K562 (cell line): ENCODE measurements around the gene KCNK1. TPM values are rescaled to one million over a fixed set of nuclear protein-coding genes. Genes with fewer than 3 reads are reported as not detected.
A peak's percentile ranks its signal among the peaks of the same experiment; 100 is the strongest.

Experiments
- CAMTA2 ChIP-seq: fragments of 250-450 bp; sonication (Bioruptor Pico); conservative IDR thresholded peaks from 2 replicates; pipeline ENCODE4 v1.5.1; 2022
- FOXJ2 ChIP-seq: fragments of 200-800 bp; sonication (Bioruptor generic); IDR thresholded peaks from 2 replicates; pipeline ENCODE4 v1.6.1; 2016; ENCODE audit warnings: missing genetic modification characterization, missing compliant biosample characterization
- KHSRP ChIP-seq: fragments of 450-650 bp; IDR thresholded peaks from 2 replicates; pipeline ENCODE4 v1.6.1; 2017
- SNRNP70 ChIP-seq: fragments of 200-400 bp; formaldehyde crosslinking; optimal IDR thresholded peaks from 2 replicates; pipeline ENCODE3; 2017; ENCODE audit warnings: low read depth, low read length
- SOX6 ChIP-seq: fragments of 450-650 bp; IDR thresholded peaks from 2 replicates; pipeline ENCODE4 v1.6.1; 2014; ENCODE audit warnings: mild to moderate bottlenecking
- SRSF1 ChIP-seq: fragments of 200-400 bp; formaldehyde crosslinking; IDR thresholded peaks from 2 replicates; pipeline ENCODE4 v1.6.1; 2017; ENCODE audit warnings: mild to moderate bottlenecking, low read depth, low read length, moderate library complexity
- ZNF124 ChIP-seq: sonication (generic); formaldehyde crosslinking; IDR thresholded peaks from 2 replicates; pipeline ENCODE4 v1.8.1; 2022; ENCODE audit warnings: missing genetic modification reagents
- ZNF347 ChIP-seq: fragments of 450-650 bp; formaldehyde crosslinking; IDR thresholded peaks from 2 replicates; pipeline ENCODE4 v1.4.0; 2020; ENCODE audit warnings: low read depth, mild to moderate bottlenecking, moderate library complexity
- ZNF699 ChIP-seq: fragments of 250-450 bp; sonication (Bioruptor Pico); IDR thresholded peaks from 2 replicates; pipeline ENCODE4 v1.8.0; 2021; ENCODE audit warnings: mild to moderate bottlenecking, moderate library complexity; ENCODE audit not compliant: insufficient replicate concordance
- ZNF717 ChIP-seq: fragments of 250-450 bp; sonication (Bioruptor Pico); IDR thresholded peaks from 2 replicates; pipeline ENCODE4 v1.5.0; 2021
- polyA plus RNA-seq, 8 experiments: library from polyadenylated mRNA; depleted of rRNA in 4 of 8; stranded (reverse) in 5 of 8; unstranded in 3 of 8; fragments of >200 nt; fragmentation: Nextera tagmentation in 2 of 8; fragmentation: Illumina TruSeq in 1 of 8; extraction: Ambion mirVana in 2 of 8; extraction: Trizol in 1 of 8; gene quantifications; 2 replicates each; pipeline versions ENCODE4 v1.2.1 to v1.2.3, GENCODE V29; 2011 to 2014; ENCODE audit warnings: inconsistent platforms in 1 of 8, missing spikeins in 1 of 8
- total RNA-seq, 7 experiments: library from RNA; depleted of rRNA in 6 of 7; stranded (reverse); fragments of >200 nt in 6 of 7; fragmentation: Illumina TruSeq in 2 of 7; extraction: Trizol in 2 of 7; gene quantifications; 2 replicates each; pipeline versions ENCODE4 v1.2.1 to v1.2.3, GENCODE V29; 2011 to 2021; ENCODE audit warnings: low replicate concordance in 1 of 7
- TF ChIP-seq, protein P1 (sequence below): fragments of 450-650 bp; IDR thresholded peaks from 2 replicates; pipeline ENCODE4 v1.6.1; 2016; ENCODE audit warnings: borderline replicate concordance
- TF ChIP-seq, protein P2 (sequence below): fragments of 450-650 bp; IDR thresholded peaks from 2 replicates; pipeline ENCODE4 v1.6.1; 2017; ENCODE audit warnings: mild to moderate bottlenecking, moderate library complexity
- TF ChIP-seq, protein P3 (sequence below), 2 experiments: fragments of 450-650 bp; conservative IDR thresholded peaks; 2 replicates each; pipeline ENCODE4 v1.6.1; 2017; ENCODE audit warnings: mild to moderate bottlenecking in 2 of 2, moderate library complexity in 2 of 2
- TF ChIP-seq, protein P4 (sequence below), 2 experiments: fragments of 450-650 bp in 1 of 2; sonication (generic) in 1 of 2; formaldehyde crosslinking in 1 of 2; IDR thresholded peaks; 2 replicates each; pipeline versions ENCODE4 v1.7.1 to v1.9.0; 2016 to 2022; ENCODE audit warnings: inconsistent platforms in 1 of 2, mild to moderate bottlenecking in 1 of 2, missing genetic modification reagents in 1 of 2

KCNK1 gene
- total and polyA plus RNA-seq, 9 of the 15 experiments (the other 6 are each of a cell fraction or from before 2014, with no cell fraction given), result 3.1 to 22.7 (median 6.0) TPM

DNA sequence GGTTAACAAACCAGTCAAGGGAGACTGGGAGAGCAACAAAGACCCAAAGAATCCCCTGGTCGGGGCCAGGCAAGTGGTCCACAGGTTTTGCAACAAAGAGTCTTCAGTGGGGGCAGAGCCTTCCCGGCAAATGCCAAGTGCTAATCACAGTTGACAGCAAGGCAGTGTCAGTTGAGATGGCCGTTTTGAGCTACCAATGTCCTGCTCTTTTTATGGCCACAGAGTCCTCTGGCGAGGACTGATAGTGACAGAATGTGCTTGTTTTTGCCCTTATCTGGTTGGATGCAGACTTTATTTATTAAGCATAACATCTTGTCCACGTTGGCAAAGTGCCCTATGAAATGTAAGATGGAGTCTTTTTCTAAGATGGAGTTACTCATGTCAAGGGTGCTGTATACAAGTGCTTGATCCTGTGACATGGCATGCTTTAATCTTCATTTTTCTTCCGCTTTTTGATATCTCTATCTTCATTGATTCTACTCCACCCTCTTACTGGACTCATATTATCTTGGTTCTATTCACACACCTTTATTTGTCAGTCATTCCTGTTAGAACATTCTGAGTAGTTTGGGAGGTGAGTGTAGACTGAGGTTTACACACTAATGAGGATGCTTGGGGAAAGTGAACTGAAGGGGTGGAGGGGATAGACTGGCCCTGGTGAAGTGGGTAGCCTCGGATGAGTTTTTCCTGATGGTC lies 51.8 kb downstream of the KCNK1 start (continued):
- TF ChIP-seq, protein P1, sequence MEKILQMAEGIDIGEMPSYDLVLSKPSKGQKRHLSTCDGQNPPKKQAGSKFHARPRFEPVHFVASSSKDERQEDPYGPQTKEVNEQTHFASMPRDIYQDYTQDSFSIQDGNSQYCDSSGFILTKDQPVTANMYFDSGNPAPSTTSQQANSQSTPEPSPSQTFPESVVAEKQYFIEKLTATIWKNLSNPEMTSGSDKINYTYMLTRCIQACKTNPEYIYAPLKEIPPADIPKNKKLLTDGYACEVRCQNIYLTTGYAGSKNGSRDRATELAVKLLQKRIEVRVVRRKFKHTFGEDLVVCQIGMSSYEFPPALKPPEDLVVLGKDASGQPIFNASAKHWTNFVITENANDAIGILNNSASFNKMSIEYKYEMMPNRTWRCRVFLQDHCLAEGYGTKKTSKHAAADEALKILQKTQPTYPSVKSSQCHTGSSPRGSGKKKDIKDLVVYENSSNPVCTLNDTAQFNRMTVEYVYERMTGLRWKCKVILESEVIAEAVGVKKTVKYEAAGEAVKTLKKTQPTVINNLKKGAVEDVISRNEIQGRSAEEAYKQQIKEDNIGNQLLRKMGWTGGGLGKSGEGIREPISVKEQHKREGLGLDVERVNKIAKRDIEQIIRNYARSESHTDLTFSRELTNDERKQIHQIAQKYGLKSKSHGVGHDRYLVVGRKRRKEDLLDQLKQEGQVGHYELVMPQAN, result no peak; the same call in 1 of the 2 replicates
- TF ChIP-seq KHSRP (peak; percentile 81), FOXJ2 (tag) (peak; percentile 98), CAMTA2 (peak; percentile 100), SRSF1 (no peak), SNRNP70 (no peak), ZNF347 (CRISPR knock-in tag) (peak; percentile 100), ZNF717 (CRISPR knock-in tag) (peak; percentile 98), SOX6 (peak; percentile 94), ZNF699 (CRISPR knock-in tag) (peak; percentile 100), ZNF124 (CRISPR knock-in tag) (no peak)
- TF ChIP-seq, protein P2, sequence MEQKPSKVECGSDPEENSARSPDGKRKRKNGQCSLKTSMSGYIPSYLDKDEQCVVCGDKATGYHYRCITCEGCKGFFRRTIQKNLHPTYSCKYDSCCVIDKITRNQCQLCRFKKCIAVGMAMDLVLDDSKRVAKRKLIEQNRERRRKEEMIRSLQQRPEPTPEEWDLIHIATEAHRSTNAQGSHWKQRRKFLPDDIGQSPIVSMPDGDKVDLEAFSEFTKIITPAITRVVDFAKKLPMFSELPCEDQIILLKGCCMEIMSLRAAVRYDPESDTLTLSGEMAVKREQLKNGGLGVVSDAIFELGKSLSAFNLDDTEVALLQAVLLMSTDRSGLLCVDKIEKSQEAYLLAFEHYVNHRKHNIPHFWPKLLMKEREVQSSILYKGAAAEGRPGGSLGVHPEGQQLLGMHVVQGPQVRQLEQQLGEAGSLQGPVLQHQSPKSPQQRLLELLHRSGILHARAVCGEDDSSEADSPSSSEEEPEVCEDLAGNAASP, result no peak
- TF ChIP-seq, protein P3, sequence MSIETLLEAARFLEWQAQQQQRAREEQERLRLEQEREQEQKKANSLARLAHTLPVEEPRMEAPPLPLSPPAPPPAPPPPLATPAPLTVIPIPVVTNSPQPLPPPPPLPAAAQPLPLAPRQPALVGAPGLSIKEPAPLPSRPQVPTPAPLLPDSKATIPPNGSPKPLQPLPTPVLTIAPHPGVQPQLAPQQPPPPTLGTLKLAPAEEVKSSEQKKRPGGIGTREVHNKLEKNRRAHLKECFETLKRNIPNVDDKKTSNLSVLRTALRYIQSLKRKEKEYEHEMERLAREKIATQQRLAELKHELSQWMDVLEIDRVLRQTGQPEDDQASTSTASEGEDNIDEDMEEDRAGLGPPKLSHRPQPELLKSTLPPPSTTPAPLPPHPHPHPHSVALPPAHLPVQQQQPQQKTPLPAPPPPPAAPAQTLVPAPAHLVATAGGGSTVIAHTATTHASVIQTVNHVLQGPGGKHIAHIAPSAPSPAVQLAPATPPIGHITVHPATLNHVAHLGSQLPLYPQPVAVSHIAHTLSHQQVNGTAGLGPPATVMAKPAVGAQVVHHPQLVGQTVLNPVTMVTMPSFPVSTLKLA (conservative IDR thresholded peaks at IDR 0.05), result peak; percentile 34 to 71; a peak in 2 of 4 replicates
- TF ChIP-seq, protein P4, sequence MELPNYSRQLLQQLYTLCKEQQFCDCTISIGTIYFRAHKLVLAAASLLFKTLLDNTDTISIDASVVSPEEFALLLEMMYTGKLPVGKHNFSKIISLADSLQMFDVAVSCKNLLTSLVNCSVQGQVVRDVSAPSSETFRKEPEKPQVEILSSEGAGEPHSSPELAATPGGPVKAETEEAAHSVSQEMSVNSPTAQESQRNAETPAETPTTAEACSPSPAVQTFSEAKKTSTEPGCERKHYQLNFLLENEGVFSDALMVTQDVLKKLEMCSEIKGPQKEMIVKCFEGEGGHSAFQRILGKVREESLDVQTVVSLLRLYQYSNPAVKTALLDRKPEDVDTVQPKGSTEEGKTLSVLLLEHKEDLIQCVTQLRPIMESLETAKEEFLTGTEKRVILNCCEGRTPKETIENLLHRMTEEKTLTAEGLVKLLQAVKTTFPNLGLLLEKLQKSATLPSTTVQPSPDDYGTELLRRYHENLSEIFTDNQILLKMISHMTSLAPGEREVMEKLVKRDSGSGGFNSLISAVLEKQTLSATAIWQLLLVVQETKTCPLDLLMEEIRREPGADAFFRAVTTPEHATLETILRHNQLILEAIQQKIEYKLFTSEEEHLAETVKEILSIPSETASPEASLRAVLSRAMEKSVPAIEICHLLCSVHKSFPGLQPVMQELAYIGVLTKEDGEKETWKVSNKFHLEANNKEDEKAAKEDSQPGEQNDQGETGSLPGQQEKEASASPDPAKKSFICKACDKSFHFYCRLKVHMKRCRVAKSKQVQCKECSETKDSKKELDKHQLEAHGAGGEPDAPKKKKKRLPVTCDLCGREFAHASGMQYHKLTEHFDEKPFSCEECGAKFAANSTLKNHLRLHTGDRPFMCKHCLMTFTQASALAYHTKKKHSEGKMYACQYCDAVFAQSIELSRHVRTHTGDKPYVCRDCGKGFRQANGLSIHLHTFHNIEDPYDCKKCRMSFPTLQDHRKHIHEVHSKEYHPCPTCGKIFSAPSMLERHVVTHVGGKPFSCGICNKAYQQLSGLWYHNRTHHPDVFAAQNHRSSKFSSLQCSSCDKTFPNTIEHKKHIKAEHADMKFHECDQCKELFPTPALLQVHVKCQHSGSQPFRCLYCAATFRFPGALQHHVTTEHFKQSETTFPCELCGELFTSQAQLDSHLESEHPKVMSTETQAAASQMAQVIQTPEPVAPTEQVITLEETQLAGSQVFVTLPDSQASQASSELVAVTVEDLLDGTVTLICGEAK (IDR thresholded peaks at IDR 0.05), result no peak
- TF ChIP-seq, protein P4 (CRISPR knock-in tag; IDR thresholded peaks at IDR 0.05), result no peak
